GM21723 (cell line): Measurements from ENCODE around the gene PER1.

ENCODE experiments used
- ATAC-seq: cut with Tn5 transposase; IDR thresholded peaks from one replicate; pipeline ENCODE4 v1.9.1; 2021; ENCODE audit warnings: mild to moderate bottlenecking, moderate library complexity; ENCODE audit not compliant: unreplicated experiment

PER1 gene

DNA sequence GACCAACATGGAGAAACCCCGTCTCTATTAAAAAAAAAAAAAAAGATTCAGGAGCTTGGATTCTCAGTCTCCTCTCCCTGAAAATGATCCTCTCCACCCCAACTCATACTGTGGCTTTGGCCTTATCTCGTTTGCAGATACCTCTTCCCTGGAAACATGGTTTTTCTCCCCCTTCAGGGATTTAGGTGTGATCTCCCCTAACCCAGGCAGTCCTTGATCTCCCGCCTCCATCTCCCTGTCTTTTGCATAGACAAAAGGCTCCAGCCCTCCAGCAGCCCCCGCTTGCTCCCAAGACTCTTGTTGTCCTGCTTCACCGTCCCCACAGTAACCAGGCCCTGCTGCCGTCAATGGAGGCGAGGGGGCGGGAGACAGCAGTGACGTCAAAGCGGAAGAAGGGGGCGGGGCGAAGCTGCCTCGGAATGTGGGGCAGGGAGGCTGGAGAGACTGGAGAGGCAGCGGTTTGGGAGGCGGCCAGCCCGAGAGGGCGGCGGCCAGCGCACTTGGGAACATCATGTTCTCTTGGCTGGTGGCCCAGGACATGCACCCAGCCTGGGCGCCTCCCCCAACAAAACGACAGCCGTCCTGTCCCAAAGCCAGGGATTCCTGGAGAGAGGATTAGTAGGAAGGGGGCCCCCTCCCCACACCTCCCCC lies 1.9 kb upstream of the PER1 start:
- no peak for ATAC-seq

DNA sequence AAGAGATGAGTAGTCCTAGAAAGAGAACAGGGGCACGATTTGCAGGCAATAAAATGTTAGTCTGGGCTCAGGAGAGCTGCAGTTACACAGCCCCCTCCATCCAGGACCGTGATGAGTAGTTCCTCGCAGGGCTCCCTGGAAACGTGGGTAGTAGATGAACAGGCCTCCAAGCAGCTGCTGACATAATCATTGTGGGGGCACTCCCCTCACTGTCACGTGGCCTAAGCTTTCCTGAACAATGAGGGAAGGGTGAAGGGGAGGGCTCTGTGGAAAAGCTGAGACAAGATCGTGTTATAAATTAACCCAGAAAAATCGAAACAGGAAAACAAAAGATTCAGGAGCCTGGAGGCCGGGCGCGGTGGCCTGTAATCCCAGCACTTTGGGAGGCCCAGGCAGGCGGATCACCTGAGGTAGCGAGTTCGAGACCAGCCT lies 1.3 kb upstream of the PER1 start:
- ATAC-seq = no peak

DNA sequence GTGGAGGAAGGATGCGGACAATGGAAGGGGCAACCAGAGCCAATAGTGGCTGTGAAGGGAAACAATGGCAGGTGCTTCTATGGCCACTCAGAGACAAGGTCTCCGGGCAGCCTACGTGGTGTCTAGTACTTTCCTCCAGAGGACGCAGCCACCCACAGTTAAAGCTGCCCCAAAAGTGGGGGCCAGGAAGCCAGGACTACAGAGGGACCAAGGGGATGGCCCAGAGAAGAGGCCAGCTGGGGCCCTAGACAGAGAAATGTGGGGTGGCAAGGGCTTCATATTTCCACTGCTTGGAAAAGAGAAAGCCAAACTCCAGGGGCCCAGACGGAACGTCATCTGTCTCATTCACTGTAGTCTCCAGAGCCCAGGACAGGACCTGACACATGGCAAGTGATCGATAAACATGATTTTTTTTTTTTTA lies 837 bp upstream of the PER1 start:
- ATAC-seq = no peak

DNA sequence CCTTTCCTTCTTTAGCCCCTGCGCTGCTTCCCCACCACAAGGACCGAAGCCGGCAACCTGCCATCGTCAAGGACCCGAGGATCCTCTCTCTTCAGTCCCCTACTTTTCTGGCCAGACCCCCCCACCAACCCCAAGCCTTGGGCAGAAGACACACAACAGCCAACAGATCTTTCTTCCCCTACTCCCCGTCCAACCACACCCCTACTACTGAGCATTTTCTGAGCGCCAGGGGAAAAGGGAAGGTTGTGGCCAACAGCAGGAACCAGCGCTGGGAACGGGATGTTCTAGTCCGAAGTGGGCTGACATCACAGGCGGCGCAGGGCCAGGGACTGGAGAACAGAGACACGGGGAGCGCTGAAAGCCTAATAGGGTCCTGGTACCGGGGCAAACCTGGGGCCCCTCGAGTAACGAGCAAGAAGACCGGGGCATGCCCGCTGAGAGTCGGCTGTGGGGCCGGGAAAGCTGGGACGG lies 528 bp downstream of the PER1 start:
- no peak for ATAC-seq

DNA sequence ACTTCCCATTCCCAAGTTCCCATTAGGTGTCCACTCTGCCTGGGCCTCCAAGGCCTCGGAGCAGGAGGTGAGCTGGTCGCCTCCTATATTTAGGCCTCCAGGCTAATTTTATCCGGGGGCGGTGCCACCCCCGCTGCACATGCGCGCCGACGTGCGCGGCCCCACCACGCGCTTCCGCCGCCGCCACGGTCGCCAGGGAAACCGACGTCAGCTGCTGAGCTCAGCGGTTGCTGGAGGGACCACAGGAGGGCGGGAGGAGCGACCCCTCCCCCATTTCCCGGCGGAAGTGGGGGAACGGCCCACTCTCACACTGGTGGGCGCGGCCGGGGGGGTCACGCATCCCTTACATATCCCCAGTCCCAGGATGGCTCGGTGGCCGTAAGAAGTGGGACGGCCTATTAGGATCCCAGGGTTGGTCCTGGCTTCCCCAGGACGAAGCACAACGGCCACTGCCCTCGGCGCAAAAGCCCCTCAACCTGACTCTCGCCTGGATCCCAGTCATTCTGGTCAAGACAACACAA lies 1.0 kb downstream of the PER1 start:
- ATAC-seq = no peak

DNA sequence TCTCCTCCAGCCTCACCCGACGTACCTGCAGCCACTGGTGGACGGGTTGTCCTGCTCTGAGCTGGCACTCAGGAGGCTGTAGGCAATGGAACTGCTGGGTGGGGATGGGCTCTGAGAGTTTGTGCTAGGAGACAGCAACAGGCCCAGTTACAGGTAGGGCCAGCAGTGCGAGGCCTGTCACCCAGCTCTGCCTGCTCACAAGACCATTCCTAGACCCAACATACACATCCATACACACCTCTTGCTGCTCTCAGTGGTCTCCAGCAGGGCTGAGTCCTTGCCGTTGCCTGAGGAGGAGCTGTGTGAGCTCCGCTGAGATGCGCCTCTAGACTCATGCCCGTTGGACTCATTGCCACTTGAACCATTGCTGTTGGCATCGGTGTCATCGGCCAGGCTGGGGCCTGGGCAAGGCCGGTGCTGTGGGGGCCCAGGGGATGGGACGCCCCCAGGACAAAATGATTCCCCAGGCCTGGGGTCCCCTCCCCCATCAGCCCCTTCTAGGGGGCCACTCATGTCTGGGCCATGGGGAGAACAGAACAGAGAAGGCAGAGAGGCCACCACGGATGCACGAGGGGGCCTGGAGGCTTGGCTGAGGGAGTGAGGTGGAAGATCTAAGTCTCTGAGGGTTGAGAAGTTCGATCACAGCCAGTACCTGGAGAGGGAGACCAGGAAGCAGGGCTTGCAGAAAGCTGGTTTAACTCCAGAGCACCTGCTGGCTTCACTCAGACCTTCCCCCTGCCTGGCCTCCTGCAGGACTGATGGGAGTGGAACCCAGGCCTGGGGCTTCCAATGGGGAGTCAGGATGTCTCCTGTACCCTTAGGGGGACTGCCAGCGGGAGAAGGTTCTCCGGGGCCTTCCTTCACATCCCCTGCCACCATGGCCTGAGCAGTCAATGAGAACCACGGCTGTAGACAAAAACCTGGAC lies 1.7 kb downstream of the PER1 start:
- ATAC-seq = no peak

DNA sequence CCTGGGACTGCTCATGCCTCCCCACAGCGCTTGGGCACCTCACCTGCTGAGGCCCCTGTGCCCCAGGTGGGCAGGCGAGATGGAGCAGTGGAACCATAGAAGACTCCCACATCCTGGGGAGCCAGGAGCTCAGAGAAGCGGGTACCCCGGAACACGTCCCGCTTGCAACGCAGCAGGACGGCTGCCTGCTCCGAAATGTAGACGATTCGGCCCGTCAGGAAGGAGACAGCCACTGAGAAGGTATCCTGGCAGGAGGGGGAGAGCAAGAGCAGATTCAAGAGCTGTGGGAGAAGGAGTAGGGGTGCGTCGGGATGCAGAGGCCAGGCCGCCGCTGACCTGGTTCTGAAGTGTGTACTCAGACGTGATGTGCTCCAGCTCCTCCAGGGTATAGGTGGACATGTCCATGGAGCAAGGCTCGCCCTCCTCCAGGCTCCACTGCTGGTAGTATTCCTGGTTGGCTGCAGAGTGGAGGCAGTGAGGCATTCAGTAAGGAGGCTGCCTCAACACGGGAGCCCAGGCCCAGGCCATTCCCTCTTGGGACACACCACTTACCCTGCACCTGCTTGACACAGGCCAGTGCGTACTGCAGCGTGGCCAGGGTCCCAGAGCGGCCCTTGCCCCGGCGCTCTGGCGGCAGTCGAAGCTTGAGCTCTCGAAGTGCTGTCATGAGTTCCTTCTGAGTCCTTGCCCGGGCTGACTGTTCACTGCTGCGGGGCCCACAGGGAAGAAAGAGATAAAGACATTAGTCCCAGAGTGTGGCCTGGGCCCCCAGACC lies 2.6 kb downstream of the PER1 start:
- no peak for ATAC-seq

DNA sequence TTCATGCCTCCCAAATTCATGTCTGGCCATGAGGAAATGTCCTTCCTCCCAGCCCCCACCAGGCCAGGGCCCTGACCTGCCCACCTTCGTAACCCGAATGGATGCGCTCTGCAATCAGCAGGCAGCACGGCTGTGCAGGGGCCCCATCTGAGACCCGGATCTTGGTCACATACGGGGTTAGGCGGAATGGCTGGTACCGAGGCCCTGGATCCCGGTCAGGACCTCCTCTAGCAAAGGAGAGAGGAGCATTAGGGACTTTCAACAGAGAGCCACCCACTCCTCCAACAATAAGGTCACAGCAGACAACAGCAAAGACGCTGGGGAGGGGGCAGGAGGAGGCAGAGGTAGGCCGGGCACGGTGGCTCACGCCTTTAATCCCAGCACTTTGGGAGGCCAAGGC lies 3.6 kb downstream of the PER1 start:
- no peak for ATAC-seq

DNA sequence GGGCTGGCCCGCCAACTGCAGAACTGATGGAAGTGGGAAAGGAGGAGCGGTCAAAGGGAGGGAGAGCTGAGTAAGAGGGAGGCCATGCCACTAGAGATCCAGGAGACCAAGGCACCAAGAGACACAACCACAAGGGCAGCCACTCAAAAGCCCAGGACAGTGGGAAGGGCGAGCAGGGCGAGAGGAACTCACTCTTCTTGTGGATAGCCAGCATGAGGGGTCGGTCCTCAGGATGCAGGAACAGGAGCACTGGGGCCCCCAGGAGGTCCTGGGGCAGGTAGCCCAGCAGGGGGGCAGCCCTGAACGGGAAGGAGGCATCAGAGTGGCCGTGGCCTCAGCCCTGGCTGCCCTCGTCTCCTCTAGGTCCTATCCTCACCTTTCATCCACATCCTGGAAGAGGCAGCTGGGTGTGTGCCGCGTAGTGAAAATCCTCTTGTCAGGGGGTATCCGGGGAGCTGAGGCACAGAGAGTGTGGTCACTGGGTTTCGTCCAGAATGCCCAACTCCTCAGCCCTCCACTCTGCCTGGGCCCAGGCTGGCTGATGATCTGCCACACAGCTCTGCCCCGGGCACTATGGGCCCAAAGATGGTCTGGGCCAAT lies 4.3 kb downstream of the PER1 start:
- no peak for ATAC-seq

DNA sequence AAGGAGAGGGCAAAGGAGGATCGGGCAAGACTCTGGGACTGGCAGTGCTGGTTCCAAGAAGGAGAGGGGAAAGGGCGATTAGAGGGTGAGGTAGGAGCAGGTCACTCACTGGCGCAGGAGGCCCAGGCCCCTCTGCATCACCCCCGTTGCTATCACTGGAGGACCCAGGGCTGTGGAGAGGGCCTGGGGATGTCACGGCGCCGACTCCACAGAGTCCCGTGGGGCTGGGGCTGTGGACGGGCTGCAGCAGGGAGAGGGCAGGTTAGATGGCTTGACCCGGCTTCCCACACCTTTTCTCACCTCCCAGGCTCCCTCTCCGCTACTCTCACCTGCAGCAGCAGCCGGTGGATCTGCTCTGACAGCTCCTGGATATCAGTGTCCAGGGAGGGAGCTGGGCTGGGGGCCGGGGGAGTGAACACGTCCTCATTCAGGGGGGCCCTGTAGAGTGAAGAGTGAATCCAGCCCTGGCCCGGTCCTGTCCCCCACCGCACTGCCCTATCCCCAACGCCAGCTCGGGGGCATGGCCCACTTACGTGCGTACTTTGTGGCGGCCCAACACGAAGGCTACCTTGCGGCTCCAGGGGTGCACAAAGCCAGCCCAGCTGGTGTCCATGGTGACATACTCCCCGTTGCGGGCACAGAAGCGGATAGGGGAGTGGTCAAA lies 4.9 kb downstream of the PER1 start:
- ATAC-seq = no peak

DNA sequence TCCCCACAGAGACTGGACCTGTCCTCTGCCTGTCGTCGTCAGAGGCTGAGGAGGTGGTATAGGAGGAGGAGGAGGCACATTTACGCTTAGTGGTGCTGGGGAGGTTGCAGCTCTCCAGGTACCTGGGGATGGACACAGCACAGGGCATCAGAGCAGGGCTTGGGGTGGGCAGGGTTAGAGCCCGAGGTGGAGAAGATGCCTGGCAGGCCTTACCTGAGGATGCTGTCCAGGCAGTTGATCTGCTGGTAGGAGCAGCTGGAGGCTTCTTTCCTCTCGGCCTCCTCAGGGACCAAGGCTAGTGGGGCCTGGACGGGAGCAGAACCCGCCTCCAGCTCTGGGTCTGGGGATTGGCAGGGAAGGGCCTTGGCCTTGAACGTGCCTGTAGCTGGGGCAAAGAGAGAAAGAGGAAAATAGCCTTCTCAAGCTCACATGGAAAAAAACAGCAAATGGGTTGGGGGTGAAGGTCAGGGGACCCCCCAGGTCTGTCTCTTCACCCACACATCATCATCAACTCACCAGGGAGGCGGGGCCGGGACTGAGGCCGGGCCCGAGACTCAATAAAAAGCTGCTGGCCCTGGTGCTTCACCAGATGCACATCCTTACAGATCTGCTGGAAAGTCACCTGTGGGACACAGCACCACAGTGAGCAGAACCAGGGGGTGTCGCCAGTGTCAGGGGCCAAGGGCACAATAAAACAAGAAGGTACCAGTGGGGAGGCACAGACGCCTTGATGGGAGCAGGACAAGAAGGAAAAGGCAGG lies 5.6 kb downstream of the PER1 start:
- ATAC-seq = no peak

DNA sequence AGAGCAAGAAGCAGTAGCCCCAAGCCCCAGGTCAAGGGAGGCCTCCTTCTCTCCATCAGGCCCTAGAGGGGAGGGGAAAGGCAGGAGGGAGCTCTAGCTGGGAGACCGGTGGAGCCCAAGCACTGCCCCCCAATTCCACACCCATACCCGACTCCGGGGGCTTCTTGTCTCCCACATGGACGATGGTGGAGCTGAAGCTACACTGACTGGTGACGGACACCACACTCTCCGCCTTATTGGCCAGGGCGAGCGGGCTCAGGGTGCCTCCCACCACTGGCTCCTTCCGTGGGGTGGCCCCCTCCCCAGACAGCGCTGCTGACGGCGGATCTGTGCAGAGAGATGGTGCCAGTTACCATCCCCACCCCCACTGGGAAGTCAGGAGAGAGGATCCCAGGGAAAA lies 6.4 kb downstream of the PER1 start:
- ATAC-seq = no peak

DNA sequence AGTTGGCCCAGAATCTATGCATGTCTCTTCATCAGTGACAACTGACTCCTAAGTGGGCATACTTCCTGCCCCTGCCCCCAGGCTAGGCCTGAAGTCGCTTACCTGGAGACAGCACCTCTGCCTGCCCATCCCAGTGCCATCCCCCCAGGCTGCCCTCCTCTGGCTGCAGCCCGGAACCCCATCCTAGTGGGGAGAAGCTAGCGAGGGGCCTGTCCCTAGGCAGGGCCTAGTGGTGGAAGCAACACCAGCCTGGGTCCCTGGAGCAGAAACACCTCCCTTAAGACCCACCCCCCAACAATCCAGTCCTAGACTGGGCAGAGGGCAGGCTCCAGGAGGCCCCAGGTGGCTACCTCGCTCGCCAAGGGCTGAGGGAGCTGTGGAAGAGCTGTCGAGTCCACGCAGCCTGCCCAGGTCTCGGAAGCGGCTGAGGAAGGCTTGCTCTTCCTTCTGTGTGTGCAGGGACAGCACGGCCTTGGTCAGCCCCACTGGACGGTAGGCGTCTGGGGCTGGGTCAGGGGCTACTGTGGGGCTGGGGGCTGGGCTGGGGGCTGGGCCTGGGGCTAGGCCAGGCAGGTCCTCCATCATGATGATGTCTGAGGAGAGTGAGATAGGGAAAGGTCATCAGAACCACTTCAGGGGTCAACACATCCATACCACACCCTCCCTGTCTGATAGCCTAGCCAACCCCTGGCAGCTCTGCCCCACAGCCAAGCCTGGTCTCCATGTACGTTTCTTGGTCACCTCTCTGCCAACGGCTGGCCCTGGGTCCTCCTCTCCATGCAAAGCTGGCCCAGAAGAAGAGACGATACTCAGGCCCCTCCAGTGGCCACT lies 7.6 kb downstream of the PER1 start:
- ATAC-seq = no peak

DNA sequence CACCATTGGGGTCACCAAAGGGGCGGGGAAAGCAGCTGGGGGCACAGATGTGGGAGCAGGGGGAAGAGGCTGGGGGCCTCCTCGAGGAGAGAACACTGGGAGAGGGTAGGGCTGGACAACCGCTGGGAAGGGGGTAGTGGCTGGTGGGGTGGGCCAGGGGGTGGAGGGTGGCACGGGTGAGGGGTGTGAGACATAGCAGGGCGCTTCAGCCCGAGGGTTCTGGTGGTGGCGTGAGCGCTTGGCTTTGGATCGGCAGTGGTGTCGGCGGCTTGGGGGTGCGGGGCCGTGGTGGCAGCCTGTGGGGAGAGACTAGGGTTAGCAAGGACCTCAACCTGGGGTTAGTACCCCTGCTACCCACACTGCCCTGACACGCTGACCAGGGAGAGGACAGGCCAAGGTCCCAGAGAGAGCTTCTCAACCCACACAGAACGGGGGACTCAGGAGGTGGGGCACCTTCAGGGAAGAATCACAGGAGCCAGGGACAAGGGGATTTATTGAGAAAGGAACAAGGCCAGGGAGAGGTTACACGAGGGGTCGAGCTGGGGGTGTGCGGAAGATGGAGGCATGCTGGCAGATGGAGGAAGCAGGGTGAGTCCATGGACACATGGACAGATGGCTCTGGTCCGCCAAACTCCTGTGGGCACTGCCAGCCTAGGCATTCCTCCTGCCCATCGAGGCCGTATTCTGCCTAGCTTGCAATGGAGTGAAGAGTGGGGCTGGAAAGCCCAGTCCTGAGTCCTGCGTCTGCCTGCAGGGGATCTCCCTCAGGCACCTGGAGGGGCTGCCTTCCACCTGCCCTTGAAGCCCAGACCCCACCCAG lies 8.4 kb downstream of the PER1 start:
- no peak for ATAC-seq

DNA sequence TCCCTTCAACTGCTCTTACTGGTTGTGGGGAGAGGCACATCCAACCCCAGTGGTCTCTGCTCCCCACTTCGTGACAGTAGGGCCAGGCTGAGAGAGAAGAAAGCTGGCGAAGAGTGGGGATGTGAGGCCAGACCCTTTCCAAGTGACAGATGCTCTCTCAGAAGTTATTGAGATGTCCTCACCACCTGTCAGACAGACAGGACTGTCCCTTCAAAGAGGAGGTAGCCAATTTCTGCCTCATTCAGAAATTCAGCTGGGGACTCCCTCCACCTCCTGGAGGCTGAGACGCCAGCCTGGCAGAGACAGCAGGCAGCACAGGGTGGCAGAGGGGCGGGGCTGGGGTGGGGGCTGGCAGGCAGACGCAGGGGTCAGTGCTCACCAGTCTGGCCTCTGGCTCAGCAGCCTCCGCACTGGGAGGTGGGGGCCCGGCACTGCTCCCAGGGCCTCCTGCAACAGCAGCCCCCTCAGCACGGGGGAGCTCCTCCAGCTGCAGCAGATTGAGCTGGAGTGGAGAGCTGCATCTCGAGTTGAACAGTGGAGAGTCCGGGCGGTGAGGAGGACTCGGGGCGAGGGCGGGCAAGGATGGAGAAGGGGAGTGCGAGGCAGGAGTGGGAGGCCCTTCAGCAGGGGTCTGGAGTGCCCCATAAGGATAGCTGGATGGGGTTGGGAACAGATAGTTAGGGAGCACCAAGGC lies 9.2 kb downstream of the PER1 start:
- no peak for ATAC-seq

DNA sequence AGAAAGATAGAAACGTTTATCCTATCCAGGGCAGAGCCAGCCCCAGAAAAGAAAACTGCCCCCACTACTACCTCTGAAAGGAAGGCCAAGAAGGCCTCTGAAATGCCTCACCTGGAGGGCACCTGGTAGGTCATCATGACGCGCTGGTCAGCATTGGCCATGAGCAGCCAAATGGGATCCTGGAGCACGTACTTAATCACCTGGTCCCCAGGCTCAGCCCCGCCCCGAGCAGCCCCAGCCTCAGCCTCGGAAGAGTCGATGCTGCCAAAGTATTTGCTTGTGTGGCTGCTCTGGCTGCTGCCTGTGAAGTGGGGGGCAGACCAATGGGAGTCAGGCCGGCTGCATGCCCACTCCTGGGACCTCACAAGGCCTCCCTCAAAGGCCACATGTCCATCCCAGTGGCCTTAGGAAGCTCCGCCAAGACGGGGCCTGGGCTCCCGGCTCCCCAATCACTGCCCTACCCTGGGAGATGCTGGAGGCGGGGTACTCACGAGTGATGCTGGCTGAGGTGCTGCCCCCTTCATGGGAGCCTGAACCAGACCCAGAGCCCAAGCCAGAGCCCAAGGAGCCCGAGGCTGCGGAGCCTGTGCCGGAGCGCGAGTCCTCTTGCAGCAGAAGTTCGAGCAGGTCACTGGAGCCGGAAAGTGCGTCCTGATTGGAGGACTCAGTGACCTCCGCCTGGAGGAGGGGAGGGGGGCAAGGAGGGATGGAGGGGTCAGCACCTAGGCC lies 9.9 kb downstream of the PER1 start:
- no peak for ATAC-seq

DNA sequence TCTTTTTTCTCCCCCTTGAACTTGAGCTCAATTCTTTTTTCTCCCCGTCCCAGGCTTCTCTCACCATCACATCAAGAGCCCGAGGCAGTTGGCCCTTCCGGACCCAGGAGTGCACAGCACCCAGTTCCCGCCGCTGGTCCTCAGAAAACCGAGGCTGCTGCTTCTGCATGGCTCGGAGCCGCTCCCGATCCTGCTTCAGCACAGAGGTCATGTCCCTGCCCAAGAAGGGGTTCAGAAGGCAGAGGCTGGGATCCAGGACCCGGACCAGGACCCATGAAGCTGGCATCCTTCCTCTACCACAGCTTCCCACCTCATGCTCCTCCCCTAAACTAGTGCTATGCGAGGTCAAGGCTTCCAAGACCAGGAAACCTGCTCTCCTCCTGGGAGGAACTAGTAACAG lies 10.5 kb downstream of the PER1 start:
- no peak for ATAC-seq
